Activated CD8-positive, alpha-beta memory T cell treated with anti-CD3 and anti-CD28 coated beads, Interleukin-2, amount 10 ng/mL, durations not matched to agents 7 days and 5 days (primary cell): ENCODE data around the gene TUBB2A. TPM values are rescaled to one million over a fixed set of nuclear protein-coding genes. Genes with fewer than 3 reads are reported as not detected.
"Not testable (repeated sequence)": the region's sequence is repeated elsewhere in the genome, so short reads cannot be mapped to it uniquely, and the experiment has no call there.

Experiments used
- ATAC-seq: fragments of 150-1000 bp; cut with Tn5 transposase; one replicate; pipeline ENCODE4 v1.10.0; 2021; ENCODE audit warnings: moderate library complexity
- CTCF ChIA-PET: fragments of 350-600 bp; sonication (Branson Sonifier 250); formaldehyde crosslinking; loops from one replicate; lab custom pipeline; 2021; ENCODE audit warnings: antibody characterized with exemption; lab: Charles Lee
- DNase-seq: peaks from one replicate; pipeline ENCODE4 v3.0.0-alpha.2; 2020
- H3K27ac Mint-ChIP-seq: one replicate; pipeline ENCODE4 v1.8.0; 2021; ENCODE audit warnings: mild to moderate bottlenecking, mixed read lengths
- H3K27me3 Mint-ChIP-seq: one replicate; pipeline ENCODE4 v1.8.0; 2021; ENCODE audit warnings: mixed read lengths
- H3K36me3 Mint-ChIP-seq: one replicate; pipeline ENCODE4 v1.8.0; 2021; ENCODE audit warnings: mild to moderate bottlenecking, mixed read lengths
- H3K4me1 Mint-ChIP-seq: one replicate; pipeline ENCODE4 v1.8.0; 2021; ENCODE audit warnings: mixed read lengths
- H3K4me3 Mint-ChIP-seq: one replicate; pipeline ENCODE4 v1.8.0; 2021; ENCODE audit warnings: mild to moderate bottlenecking, moderate library complexity, mixed read lengths
- H3K9me3 Mint-ChIP-seq: one replicate; pipeline ENCODE4 v1.8.0; 2022; ENCODE audit warnings: low read depth, mixed read lengths
- total RNA-seq, 2 experiments: library from RNA; stranded (reverse); gene quantifications; one replicate each; pipeline ENCODE4 v1.2.3, GENCODE V29; 2021

Gene TUBB2A
- total RNA-seq, 2 experiments from 2014 or later: 1.3 to 2.0 TPM

DNA sequence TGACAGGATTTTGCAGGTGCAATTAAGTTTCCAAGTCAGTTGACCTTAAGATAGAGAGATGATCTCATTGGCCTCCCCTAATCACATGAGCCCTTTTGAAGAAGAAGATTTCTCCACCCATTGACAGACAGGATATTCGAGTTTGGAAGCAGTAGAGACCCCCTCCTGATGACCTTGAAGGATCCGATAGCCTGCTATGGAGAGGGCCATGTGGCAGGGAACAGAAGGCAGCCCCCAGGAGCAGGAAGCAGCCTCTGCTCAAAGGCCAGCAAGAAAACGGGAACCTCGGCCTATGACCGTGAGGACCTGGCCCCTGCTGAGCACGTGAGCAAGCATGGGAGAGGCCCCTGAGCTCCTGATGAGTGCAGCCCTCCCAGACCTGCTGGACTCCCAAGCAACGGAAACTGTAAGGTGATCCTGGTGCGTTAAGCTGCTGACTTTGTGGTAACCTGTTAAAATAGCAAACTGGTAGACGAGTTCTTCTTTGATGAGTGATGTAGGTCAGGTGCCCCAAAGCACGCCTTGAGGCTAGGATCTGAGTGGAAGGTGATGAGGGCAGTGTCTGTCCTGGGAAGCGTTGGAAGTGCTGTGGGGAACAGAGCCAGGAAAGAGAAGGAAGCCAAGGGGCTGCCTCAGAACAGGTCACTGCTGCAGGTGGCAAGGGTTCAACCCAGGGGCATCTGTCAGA is 18.5 kb upstream of the TUBB2A start:
- Mint-ChIP-seq H3K27me3 (peaks cover 14% of the 10 kb centered on the region), H3K27ac (no peak overlapping the region), H3K4me3 (no peak overlapping the region), H3K9me3 (no peaks in the 10 kb centered on the region), H3K4me1 (peaks cover 8% of the 10 kb centered on the region), H3K36me3 (no peaks in the 10 kb centered on the region)
- ATAC-seq: no peak
- DNase-seq: no peak
- CTCF ChIA-PET: no interaction called here

DNA sequence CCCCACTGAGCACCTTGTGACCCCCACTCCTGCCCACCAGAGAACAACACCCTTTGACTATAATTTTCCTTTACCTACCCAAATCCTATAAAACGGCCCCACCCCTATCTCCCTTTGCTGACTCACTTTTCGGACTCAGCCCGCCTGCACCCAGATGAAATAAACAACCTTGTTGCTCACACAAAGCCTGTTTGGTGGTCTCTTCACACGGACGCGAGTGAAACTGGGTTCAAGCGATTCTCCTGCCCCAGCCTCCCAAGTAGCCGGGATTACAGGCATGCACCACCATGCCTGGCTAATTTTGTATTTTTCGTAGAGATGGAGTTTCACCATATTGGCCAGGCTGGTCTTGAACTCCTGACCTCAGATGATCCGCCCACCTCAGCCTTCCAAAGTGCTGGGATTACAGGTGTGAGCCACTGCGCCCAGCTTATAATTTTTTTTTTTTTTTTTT is 16.3 kb upstream of the TUBB2A start:
- H3K27me3 Mint-ChIP-seq, ATAC-seq, H3K4me1 Mint-ChIP-seq, CTCF ChIA-PET, H3K9me3 Mint-ChIP-seq, DNase-seq, H3K36me3 Mint-ChIP-seq, H3K27ac Mint-ChIP-seq, H3K4me3 Mint-ChIP-seq: not testable (repeated sequence)

DNA sequence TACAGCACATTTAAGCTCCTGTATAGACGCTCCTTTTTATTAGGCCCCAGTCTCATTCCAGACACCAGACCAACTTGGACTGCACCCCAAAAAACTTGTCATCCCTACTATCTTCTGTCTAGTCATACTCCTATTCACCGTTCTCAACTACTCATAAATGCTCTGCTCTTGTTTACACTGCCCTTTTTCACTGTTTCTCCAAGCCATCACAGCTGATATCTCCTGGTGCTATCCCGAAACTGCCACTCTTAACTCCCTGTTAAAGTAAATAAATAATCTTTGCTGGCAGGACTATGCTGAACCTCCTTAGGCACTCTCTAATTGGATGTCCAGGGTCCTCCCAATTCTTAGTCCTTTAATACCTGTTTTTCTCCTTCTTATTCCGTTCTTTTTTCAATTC is 15.4 kb upstream of the TUBB2A start:
- H3K4me3 Mint-ChIP-seq, H3K27ac Mint-ChIP-seq, ATAC-seq, H3K9me3 Mint-ChIP-seq, H3K27me3 Mint-ChIP-seq, DNase-seq, H3K36me3 Mint-ChIP-seq, H3K4me1 Mint-ChIP-seq, CTCF ChIA-PET: not testable (repeated sequence)

DNA sequence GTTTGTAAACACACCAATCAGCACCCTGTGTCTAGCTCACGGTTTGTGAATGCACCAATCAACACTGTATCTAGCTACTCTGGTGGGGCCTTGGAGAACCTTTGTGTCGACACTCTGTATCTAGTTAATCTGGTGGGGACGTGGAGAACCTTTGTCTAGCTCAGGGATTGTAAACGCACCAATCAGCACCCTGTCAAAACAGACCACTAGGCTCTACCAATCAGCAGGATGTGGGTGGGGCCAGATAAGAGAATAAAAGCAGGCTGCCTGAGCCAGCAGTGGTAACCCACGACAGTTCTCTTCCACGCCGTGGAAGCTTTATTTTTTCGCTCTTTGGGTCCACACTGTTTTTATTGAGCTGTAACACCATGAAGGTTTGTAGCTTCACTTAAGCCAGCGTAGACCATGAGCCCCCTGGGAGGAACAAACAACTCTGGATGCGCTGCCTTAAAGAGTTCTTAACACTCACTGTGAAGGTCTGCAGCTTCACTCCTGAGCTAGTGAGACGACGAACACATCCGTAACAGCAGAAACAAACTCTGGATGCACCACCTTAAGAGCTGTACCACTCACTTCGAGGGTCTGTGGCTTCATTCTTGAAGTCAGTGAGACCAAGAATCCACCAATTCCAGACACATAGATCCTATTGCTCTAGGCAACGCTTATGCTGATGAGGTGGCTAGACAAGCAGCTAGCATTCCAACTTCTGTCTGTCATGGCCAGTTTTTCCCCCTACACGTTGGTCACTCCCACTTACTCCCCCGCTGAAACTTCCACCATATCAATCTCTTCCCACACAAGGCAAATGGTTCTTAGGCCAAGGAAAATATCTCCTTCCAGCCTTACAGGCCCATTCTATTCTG is 14.2 kb upstream of the TUBB2A start:
- H3K4me3 Mint-ChIP-seq, H3K27ac Mint-ChIP-seq, H3K36me3 Mint-ChIP-seq, H3K4me1 Mint-ChIP-seq, H3K9me3 Mint-ChIP-seq, CTCF ChIA-PET, DNase-seq, ATAC-seq, H3K27me3 Mint-ChIP-seq: not testable (repeated sequence)

DNA sequence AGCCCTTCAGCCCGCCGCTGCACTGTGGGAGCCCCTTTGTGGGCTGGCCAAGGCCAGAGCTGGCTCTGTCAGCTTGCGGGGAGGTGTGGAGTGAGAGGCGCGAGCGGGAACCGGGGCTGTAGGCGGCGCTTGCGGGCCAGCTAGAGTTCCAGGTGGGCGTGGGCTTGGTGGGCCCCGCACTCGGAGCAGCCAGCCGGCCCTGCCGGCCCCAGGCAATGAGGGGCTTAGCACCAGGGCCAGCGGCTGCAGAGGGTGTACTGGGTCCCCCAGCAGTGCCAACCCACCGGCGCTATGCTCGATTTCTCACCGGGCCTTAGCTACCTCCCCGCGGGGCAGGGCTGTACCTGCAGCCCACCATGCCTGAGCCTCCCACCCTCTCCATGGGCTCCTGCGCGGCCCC is 13.3 kb upstream of the TUBB2A start:
- H3K27ac Mint-ChIP-seq, CTCF ChIA-PET, H3K27me3 Mint-ChIP-seq, H3K9me3 Mint-ChIP-seq, H3K4me3 Mint-ChIP-seq, H3K4me1 Mint-ChIP-seq, DNase-seq, H3K36me3 Mint-ChIP-seq, ATAC-seq: not testable (repeated sequence)

DNA sequence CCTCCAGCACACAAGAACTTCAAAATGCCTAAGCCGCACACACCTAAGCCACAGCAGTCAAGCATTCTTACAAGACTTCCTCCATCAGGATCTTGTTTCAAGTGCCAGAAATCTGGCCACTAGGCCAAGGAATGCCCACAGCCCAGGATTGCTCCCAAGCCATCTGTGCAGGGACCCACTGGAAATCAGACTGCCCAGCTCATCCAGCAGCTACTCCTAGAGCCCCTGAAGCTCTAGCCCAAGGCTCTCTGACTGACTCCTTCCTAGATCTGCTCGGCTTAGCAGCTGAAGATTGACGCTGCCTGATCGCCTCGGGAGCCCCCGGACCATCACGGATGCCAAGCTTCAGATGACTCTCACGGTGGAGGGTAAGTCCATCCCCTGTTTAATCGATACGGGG is 10.7 kb upstream of the TUBB2A start:
- not testable (repeated sequence) for H3K36me3 Mint-ChIP-seq, DNase-seq, ATAC-seq, H3K27me3 Mint-ChIP-seq, H3K27ac Mint-ChIP-seq, H3K4me1 Mint-ChIP-seq, H3K9me3 Mint-ChIP-seq, H3K4me3 Mint-ChIP-seq
- CTCF ChIA-PET: interaction anchor here (0.6 kb wide), 1 partner anchor 981 kb away, joined by 3 read pairs; no protein-coding TSS in a partner anchor

DNA sequence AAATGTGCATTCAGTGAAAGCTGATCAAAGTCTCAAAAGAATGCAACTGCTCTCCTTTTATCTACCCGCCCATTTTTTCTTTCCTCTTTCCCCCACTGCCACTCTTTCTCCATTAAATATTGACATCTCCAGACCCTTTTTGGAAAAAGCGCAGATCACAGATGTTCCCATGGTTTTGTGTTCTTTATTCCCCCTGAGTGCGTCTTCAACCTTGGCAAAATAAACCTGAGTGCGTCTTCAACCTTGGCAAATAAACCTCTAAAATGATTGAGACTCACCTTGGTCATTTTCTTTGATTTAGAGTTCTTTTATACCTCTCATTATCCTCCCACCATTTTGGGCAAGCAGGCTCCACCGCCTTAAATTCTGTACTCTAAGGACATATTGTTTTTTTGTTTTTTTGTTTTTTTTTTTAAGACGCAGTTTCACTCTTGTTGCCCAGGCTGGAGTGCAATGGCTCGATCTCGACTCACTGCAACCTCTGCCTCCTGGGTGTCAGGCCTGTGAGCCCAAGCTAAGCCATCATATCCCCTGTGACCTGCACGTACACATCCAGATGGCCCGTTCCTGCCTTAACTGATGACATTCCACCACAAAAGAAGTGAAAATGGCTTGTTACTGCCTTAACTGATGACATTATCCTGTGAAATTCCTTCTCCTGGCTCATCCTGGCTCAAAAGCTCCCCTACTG is 9.3 kb upstream of the TUBB2A start:
- H3K4me1 Mint-ChIP-seq: peaks cover 12% of the 10 kb centered on the region
- H3K4me3 Mint-ChIP-seq, ATAC-seq, H3K36me3 Mint-ChIP-seq, H3K9me3 Mint-ChIP-seq, DNase-seq, H3K27me3 Mint-ChIP-seq, H3K27ac Mint-ChIP-seq: not testable (repeated sequence)
- CTCF ChIA-PET: interaction anchor here (1.2 kb wide), 1 partner anchor 85 kb away, joined by 4 read pairs; no protein-coding TSS in a partner anchor

DNA sequence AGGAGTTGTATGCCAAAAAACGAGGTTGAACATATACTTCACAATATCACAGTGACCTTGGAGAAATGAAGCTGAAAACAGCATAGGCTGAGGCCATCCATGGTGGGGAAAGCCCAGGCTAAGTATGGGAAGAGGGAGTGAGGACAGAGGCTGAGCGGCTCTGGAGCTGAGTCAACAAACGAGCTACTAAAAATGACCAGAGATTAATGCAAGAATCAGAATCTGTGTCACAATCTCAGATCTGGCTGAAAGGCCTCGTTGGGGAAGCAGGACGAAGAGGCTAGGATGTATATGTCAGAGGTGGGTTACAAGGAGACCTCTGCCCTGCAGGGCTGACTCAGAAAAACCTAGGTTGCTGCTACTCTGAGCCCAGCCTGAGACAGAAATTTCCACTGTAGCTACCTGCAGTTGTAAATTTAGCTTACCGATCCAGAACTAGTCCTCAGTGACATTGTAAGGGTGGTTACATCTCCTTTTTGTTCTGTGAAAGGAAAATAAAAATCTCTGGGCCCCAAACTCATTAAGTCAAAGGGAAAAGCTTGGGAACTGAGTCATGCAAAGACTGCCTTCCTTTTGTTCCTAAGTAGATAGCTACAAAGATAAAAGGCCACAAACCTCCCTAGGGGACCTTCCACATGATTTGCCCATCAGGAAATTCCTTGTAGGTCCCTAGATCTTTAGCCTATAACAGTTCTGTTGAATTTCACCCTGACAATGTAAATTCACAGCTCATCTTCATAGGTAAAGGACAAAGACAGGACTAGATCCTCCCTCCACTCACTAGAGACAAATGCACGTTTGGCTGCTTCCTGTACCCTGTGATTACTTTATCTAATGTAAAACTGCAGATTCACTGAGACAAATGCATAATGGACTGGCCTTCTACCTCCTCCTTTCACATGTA is 8.5 kb upstream of the TUBB2A start:
- ATAC-seq (no peak), DNase-seq (no peak)
- no peaks in the 10 kb centered on the region for H3K36me3 Mint-ChIP-seq
- CTCF ChIA-PET: interaction anchor here (1.2 kb wide), 1 partner anchor 86 kb away, joined by 4 read pairs; no protein-coding TSS in a partner anchor
- no peaks in the 10 kb centered on the region for H3K9me3 Mint-ChIP-seq
- no peak overlapping the region for H3K27ac Mint-ChIP-seq
- H3K4me3 Mint-ChIP-seq: no peak overlapping the region
- H3K4me1 Mint-ChIP-seq: peaks cover 12% of the 10 kb centered on the region
- H3K27me3 Mint-ChIP-seq: peaks cover 14% of the 10 kb centered on the region

DNA sequence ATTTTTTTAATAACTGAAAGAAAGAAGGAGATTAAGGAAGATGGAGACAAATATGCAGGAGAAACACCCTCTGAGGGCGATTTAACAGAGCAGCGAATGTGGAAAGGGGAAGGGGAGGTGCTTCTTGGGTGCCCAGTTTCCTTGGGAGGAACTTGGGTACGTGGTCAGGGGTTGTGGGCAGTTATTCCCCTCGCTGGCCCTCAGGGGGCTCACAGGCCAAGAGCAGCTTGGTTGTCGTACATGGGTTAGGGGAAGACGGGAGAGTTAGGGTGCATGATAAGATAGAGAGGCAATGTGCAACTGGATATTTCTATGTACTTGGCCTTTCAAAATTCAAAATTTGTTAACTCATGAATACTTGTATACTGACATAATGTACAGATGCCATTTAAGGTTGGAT is 7.0 kb upstream of the TUBB2A start:
- DNase-seq: no peak
- H3K36me3 Mint-ChIP-seq: peaks cover 2% of the 10 kb centered on the region
- ATAC-seq: no peak
- CTCF ChIA-PET: no interaction called here
- no peak overlapping the region for H3K27ac Mint-ChIP-seq
- no peak overlapping the region for H3K4me3 Mint-ChIP-seq
- no peaks in the 10 kb centered on the region for H3K9me3 Mint-ChIP-seq
- H3K27me3 Mint-ChIP-seq: peaks cover 25% of the 10 kb centered on the region
- H3K4me1 Mint-ChIP-seq: peaks cover 17% of the 10 kb centered on the region

DNA sequence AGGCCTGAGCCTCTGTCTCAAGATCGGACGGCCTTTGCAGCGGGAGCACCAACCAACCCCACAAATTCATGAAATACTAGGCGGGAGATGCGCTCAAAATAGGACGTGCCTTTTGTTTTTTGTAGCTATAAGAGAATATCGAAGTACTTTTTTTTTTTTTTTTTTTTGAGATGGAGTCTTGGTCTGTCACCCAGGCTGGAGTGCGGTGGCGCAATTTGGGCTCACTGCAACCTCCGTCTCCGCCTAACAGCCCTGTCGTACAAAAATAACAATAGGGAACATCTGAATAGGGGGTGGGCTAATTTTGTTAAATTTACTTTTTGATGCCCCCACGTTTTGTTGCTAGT is 5.9 kb upstream of the TUBB2A start:
- peak overlapping the region; percentile 51 for H3K27ac Mint-ChIP-seq
- DNase-seq (no peak), ATAC-seq (peak; percentile 12)
- CTCF ChIA-PET: interaction anchor here (1.0 to 1.9 kb wide), 5 partner anchors 13 to 173 kb away, joined by 3 to 12 read pairs (median 4); no protein-coding TSS in a partner anchor
- H3K36me3 Mint-ChIP-seq: peaks cover 2% of the 10 kb centered on the region
- H3K9me3 Mint-ChIP-seq: no peaks in the 10 kb centered on the region
- peaks cover 32% of the 10 kb centered on the region for H3K27me3 Mint-ChIP-seq
- peaks cover 18% of the 10 kb centered on the region for H3K4me1 Mint-ChIP-seq
- peak overlapping the region; percentile 75 for H3K4me3 Mint-ChIP-seq

DNA sequence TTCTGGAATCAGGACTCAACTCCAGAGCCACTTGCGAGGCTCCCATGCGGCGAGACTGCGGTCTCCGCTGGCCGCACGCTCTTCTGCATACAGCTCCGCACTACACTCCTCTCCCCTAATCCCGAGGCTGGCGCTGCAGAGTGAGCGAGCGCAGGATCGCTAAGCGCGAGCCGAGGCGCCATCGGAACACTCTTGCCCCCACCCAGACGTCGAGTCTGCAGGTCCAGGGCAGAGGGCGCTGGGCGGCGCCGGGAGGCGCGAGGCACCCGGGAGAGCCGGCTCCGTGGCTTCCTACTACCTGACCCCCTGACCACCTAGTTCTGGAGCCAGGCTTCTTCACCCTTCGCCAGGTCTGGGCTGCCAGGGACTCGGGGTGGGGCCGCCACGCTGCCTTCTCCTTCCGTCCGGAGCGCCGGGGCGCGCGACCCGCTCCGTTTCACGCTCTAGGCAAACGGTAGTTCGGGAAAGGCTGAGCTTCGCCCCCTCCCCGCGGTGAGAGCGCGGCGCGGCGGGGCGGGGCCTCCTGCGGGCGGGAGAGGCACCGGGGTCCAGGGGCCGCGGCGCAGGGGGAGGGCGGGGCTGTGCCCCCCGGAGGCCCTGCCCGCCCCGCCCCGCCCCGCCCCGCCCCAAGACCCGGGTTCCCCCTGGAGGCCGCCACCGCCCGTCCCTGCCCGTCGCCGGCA is 5.4 kb upstream of the TUBB2A start:
- Mint-ChIP-seq H3K27ac (peak overlapping the region; percentile 51), H3K36me3 (peaks cover 2% of the 10 kb centered on the region), H3K4me3 (peak overlapping the region; percentile 75), H3K4me1 (peaks cover 20% of the 10 kb centered on the region), H3K9me3 (no peaks in the 10 kb centered on the region), H3K27me3 (peaks cover 35% of the 10 kb centered on the region)
- CTCF ChIA-PET: interaction anchor here (1.0 to 1.9 kb wide), 6 partner anchors 13 to 173 kb away, joined by 3 to 12 read pairs (median 4); partner anchors contain the start of gene NQO2
- peak; percentile 70 for DNase-seq
- ATAC-seq: peak; percentile 82

DNA sequence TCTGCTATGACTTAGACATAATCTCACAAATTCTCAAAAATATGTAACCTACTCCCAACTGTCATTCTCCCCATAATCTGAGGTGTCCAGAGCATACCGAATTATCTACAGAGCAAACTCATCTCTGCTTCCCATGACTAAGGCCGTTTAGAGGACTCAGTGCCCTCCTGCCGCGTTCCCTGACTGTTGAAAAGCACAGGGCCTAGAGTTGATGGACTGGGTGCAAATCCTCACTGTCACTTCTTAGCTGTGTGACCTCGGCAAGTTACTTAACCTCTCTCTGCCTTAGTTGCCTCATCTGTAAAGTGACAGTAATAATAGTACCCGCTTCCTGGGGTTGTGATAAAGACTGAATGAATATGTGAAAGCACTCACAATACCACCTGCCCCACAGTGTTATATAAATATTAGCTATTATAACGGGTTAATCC is 4.7 kb upstream of the TUBB2A start:
- CTCF ChIA-PET: interaction anchor here (1.0 to 1.9 kb wide), 4 partner anchors 9 to 163 kb away, joined by 3 to 12 read pairs (median 4); partner anchors contain the start of gene NQO2
- peaks cover 2% of the 10 kb centered on the region for H3K36me3 Mint-ChIP-seq
- ATAC-seq (no peak), DNase-seq (no peak)
- H3K4me1 Mint-ChIP-seq: peaks cover 20% of the 10 kb centered on the region
- H3K27me3 Mint-ChIP-seq: peaks cover 33% of the 10 kb centered on the region
- no peak overlapping the region for H3K4me3 Mint-ChIP-seq
- H3K9me3 Mint-ChIP-seq: no peaks in the 10 kb centered on the region
- no peak overlapping the region for H3K27ac Mint-ChIP-seq
